Glomerular visceral epithelial cell (primary cell): ENCODE data around the gene ZRANB1.

Experiments used
- DNase-seq: peaks from one replicate; pipeline ENCODE4 v3.0.0-alpha.2; 2016; ENCODE audit errors: extremely low spot score

Gene ZRANB1

GRCh38 chr10:125035588-125036295 lies 93.8 kb downstream of the ZRANB1 start:
- no peak for DNase-seq

GRCh38 chr10:125037145-125037877 lies 95.4 kb downstream of the ZRANB1 start:
- peak; percentile 77 for DNase-seq
